ENCODE measurements around the gene BICC1. TPM values are rescaled to one million over a fixed set of nuclear protein-coding genes. Genes with fewer than 3 reads are reported as not detected.

The BICC1 gene
- total and polyA plus RNA-seq, 2 donors (not counting 3 experiments of a cell fraction or from before 2014, with no cell fraction given) = 0.06 to 0.29 TPM

- no peaks in the 10 kb centered on the region for H3K9me3 ChIP-seq (replicated peaks; ENCODE audit: control insufficient read depth, insufficient read depth, low read length)
- no peak overlapping the region for H3K9ac ChIP-seq (replicated peaks; ENCODE audit: extremely low read depth, insufficient read depth, low read length)
- H3K9me1 ChIP-seq (replicated peaks; ENCODE audit: control insufficient read depth, extremely low read depth, insufficient read depth, low read length) = no peaks in the 10 kb centered on the region
- DNase-seq (ENCODE audit: low read depth, low spot score) (no peak), FAIRE-seq (no peak)
- dilution Hi-C loops (cut with MboI; ENCODE audit: extremely low pct_ligation_motif_present, low sequenced_read_pairs) (no loop called here), intact Hi-C loops (cut with micrococcal nuclease) (no loop called here)
- TF ChIP-seq CTCF (IDR thresholded peaks at IDR 0.05; ENCODE audit: extremely low read depth in 1 of 2, insufficient read depth in 1 of 2, low read depth in 1 of 2, low read length in 2 of 2) (no peak), GATA2 (IDR thresholded peaks at IDR 0.05; ENCODE audit: insufficient read depth, insufficient read length, low read depth, low read length) (no peak), POLR2AphosphoS5 (IDR thresholded peaks at IDR 0.05; ENCODE audit: insufficient read depth, low read depth, low read length) (no peak), JUN (IDR thresholded peaks at IDR 0.05; ENCODE audit: borderline replicate concordance, insufficient read depth, insufficient read length, low read depth) (no peak), MYC (IDR thresholded peaks at IDR 0.05; ENCODE audit: low read depth, low read length) (no peak)
- CTCF ChIA-PET = no interaction called here
- H3K79me2 ChIP-seq (ENCODE audit: control insufficient read depth, insufficient read depth, low read length) = no peaks in the 10 kb centered on the region
- H3K4me2 ChIP-seq (ENCODE audit: insufficient read depth, low read length) = no peak overlapping the region
- no peaks in the 10 kb centered on the region for H4K20me1 ChIP-seq (replicated peaks; ENCODE audit: control insufficient read depth, extremely low read depth, insufficient read depth, low read length)
- H3K4me3 ChIP-seq (replicated peaks in 1 of 3; ENCODE audit: insufficient read depth in 1 of 3, low read depth in 1 of 3, low read length in 3 of 3) = no peak overlapping the region
- no peaks in the 10 kb centered on the region for H3K4me1 ChIP-seq (ENCODE audit: control insufficient read depth, extremely low read depth, insufficient read depth, low read length)
- H2AFZ ChIP-seq (ENCODE audit: low read depth, low read length) = no peak overlapping the region
- POLR2A ChIA-PET = no interaction called here
- H3K36me3 ChIP-seq (ENCODE audit: control insufficient read depth in 2 of 2, extremely low read depth in 1 of 2, insufficient read depth in 2 of 2, low read length in 2 of 2) = no peaks in the 10 kb centered on the region
- H3K27ac ChIP-seq (ENCODE audit: insufficient read depth, low read depth, low read length) = no peak overlapping the region
- no peaks in the 10 kb centered on the region for H3K27me3 ChIP-seq (ENCODE audit: control insufficient read depth in 2 of 2, insufficient read depth in 2 of 2, low read length in 2 of 2)
- no TSS peak for BruUV-seq (replicated peaks)
These were observed 153.4 kb downstream of the BICC1 start for GRCh38 chr10:58666024-58666423.

GRCh38 chr10:58667658-58668310, 155.1 kb downstream of the BICC1 start:
- ChIA-PET CTCF (no interaction called here), POLR2A (no interaction called here)
- H3K9ac ChIP-seq (replicated peaks; ENCODE audit: extremely low read depth, insufficient read depth, low read length) = no peak overlapping the region
- no peaks in the 10 kb centered on the region for H3K9me3 ChIP-seq (replicated peaks; ENCODE audit: control insufficient read depth, insufficient read depth, low read length)
- H3K27ac ChIP-seq (ENCODE audit: insufficient read depth, low read depth, low read length) = no peak overlapping the region
- no peaks in the 10 kb centered on the region for H3K79me2 ChIP-seq (ENCODE audit: control insufficient read depth, insufficient read depth, low read length)
- H2AFZ ChIP-seq (ENCODE audit: low read depth, low read length) = no peak overlapping the region
- FAIRE-seq = no peak
- no peak overlapping the region for H3K4me3 ChIP-seq (replicated peaks in 1 of 3; ENCODE audit: insufficient read depth in 1 of 3, low read depth in 1 of 3, low read length in 3 of 3)
- no peak for TF ChIP-seq MAX (IDR thresholded peaks at IDR 0.05; ENCODE audit: insufficient read depth, insufficient read length)
- TF ChIP-seq MYC (IDR thresholded peaks at IDR 0.05; ENCODE audit: low read depth, low read length) = no peak
- no peak for TF ChIP-seq POLR2AphosphoS5 (IDR thresholded peaks at IDR 0.05; ENCODE audit: insufficient read depth, low read depth, low read length)
- TF ChIP-seq FOS (IDR thresholded peaks at IDR 0.05; ENCODE audit: borderline replicate concordance, insufficient read depth, low read length) = no peak
- TF ChIP-seq GATA2 (IDR thresholded peaks at IDR 0.05; ENCODE audit: insufficient read depth, insufficient read length, low read depth, low read length) = no peak
- TF ChIP-seq EZH2 (IDR thresholded peaks at IDR 0.05; ENCODE audit: borderline replicate concordance, low read depth, low read length, severe bottlenecking) = no peak
- no peak for TF ChIP-seq JUN (IDR thresholded peaks at IDR 0.05; ENCODE audit: borderline replicate concordance, insufficient read depth, insufficient read length, low read depth)
- no peaks in the 10 kb centered on the region for H3K4me1 ChIP-seq (ENCODE audit: control insufficient read depth, extremely low read depth, insufficient read depth, low read length)
- BruUV-seq (replicated peaks) = no TSS peak
- intact Hi-C loops (cut with micrococcal nuclease) (no loop called here), dilution Hi-C loops (cut with MboI; ENCODE audit: extremely low pct_ligation_motif_present, low sequenced_read_pairs) (no loop called here)
- DNase-seq (ENCODE audit: low read depth, low spot score) = no peak
- H3K4me2 ChIP-seq (ENCODE audit: insufficient read depth, low read length) = no peak overlapping the region
- no peaks in the 10 kb centered on the region for H3K27me3 ChIP-seq (ENCODE audit: control insufficient read depth in 2 of 2, insufficient read depth in 2 of 2, low read length in 2 of 2)
- H4K20me1 ChIP-seq (replicated peaks; ENCODE audit: control insufficient read depth, extremely low read depth, insufficient read depth, low read length) = no peaks in the 10 kb centered on the region
- no peaks in the 10 kb centered on the region for H3K9me1 ChIP-seq (replicated peaks; ENCODE audit: control insufficient read depth, extremely low read depth, insufficient read depth, low read length)
- H3K36me3 ChIP-seq (ENCODE audit: control insufficient read depth in 2 of 2, extremely low read depth in 1 of 2, insufficient read depth in 2 of 2, low read length in 2 of 2) = no peaks in the 10 kb centered on the region
